ENCODE results near the gene INTS15. TPM values are rescaled to one million over a fixed set of nuclear protein-coding genes. Genes with fewer than 3 reads are reported as not detected.

The INTS15 gene
- total and polyA plus RNA-seq, 10 of the 15 experiments (the other 5 are each of a cell fraction or from before 2014, with no cell fraction given), result 0.89 to 28.2 (median 16.8) TPM

DNA sequence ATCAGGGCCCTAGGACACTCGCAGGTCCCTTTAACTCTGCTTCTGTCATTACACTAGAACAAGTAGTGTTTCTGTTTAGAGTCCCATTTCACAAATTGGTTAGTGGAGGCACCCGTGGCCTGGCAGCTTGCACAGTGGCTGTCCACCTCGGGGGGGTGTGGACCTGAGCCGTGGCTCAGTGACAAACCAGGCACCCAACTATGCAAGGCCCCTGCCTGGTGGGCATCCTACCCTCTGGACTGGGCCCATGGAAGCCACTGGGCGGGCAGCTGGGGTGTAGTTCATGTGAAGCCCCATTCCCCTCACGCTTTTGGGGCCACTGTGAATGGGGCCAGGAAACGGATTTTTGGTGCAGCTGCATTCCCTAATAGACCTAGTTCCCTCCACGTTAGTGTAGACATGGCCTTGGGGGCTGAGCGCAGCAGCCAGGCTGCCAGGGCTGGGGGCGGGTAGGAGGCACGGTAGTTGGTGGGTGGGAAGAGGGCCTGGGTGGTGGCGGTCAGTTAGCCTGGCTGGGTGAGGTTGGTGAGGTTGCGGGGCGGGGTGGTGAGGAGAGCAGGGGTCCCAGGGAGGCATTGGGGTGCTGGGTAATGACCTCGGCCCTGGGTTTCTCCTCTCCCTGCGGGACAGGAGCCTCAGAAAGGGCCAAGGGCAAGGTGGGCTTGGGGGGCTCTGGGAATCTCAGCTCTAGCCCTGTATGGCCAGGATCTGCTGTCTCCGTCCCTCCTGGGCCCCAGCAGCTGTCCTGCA lies 66.0 kb downstream of the INTS15 start:
- ChIA-PET SMC1A (ENCODE audit: uncharacterized antibody, unreplicated experiment) (no interaction called here), RAD21 (ENCODE audit: unreplicated experiment) (no interaction called here), POLR2A (no interaction called here), CTCF (no interaction called here)
- 0 out of 2 replicates have a peak, but pooled peaks have one; percentile 27 for TF ChIP-seq POLR2A (IDR thresholded peaks at IDR 0.05; ENCODE audit: low read depth, low read length)
- no peak for TF ChIP-seq BCLAF1 (IDR thresholded peaks at IDR 0.05)
- TF ChIP-seq SPI1 (IDR thresholded peaks at IDR 0.05; ENCODE audit: borderline replicate concordance, insufficient read depth, low read depth, low read length), result no peak
- no peak for TF ChIP-seq TBL1XR1 (IDR thresholded peaks at IDR 0.05; ENCODE audit: low read depth, low read length)
- no peaks in the 10 kb centered on the region for H4K20me1 ChIP-seq (ENCODE audit: control insufficient read depth, insufficient read depth)
- no peak overlapping the region for H2AFZ ChIP-seq (ENCODE audit: control insufficient read depth, low read depth, low read length)
- FAIRE-seq (no peak), DNase-seq (ENCODE audit: low read depth, low spot score) (no peak), ATAC-seq (no peak)
- no peak overlapping the region for H3K4me2 ChIP-seq (ENCODE audit: control insufficient read depth, insufficient read depth)
- H3K9me3 ChIP-seq (replicated peaks; ENCODE audit: control insufficient read depth, insufficient read depth, low read length), result peaks cover 7% of the 10 kb centered on the region; the same call in 2 of the 3 replicates
- WGBS (ENCODE audit: insufficient coverage, insufficient replicate concordance, low lambda C conversion rate, missing lambda C conversion rate), result 95% methylated on average over 16 of the region's 17 CpGs
- no peak overlapping the region for H3K9ac ChIP-seq (ENCODE audit: control insufficient read depth, insufficient read depth, low read length)
- H3K27me3 ChIP-seq (replicated peaks in 1 of 2; ENCODE audit: control insufficient read depth in 2 of 2, insufficient read depth in 2 of 2, low read length in 1 of 2), result no peaks in the 10 kb centered on the region
- intact Hi-C loops (cut with micrococcal nuclease; ENCODE audit: unreplicated experiment), result no loop called here
- H3K79me2 ChIP-seq (ENCODE audit: control insufficient read depth, insufficient read depth, low read length), result no peaks in the 10 kb centered on the region
- peaks cover 6 to 17% of the 10 kb centered on the region in 2 experiments for H3K36me3 ChIP-seq (ENCODE audit: control insufficient read depth in 2 of 2, insufficient read depth in 2 of 2, low read length in 1 of 2)
- no peak overlapping the region for H3K4me3 ChIP-seq
- in situ Hi-C loops (cut with MboI), result no loop called here
- no peaks in the 10 kb centered on the region for H3K4me1 ChIP-seq (ENCODE audit: control insufficient read depth, insufficient read depth, low read length)
- BruUV-seq (replicated peaks), result no TSS peak
- no peak overlapping the region for H3K27ac ChIP-seq (ENCODE audit: control insufficient read depth, insufficient read depth)
